Measurements from ENCODE around the gene HYAL3. TPM values are rescaled to one million over a fixed set of nuclear protein-coding genes. Genes with fewer than 3 reads are reported as not detected.

Gene HYAL3
- total RNA-seq, 1 experiment from 2014 or later = 6.9 TPM

DNA sequence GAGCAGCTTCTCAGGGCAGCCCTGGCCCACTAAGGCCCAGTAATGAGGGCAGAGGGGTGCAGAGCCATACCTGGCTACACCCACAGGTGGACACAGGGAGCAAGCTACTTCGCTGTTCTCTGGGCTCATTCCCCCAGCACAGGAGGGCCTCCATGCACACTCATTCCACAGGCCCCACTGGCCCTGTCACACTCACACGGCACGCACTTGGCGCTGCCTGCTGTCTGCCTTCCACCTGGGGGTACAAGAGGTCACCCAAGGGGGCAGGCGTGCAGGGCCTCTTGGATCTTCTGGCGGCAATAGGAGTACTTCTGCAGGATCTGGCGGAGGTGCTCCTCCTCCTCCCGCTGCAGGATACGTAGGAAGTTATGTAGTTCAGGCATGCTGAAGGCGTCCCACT, 31.1 kb upstream of the HYAL3 start:
- DNase-seq (ENCODE audit: low read depth) = no peak

GRCh38 chr3:50327943-50328691, 28.9 kb upstream of the HYAL3 start, which contains the start of gene TUSC2:
Gene TUSC2, minus strand, starts transcription at chr3:50328223. Its CDS starts 124 bp downstream, at chr3:50328099.
- DNase-seq (ENCODE audit: low read depth) = peak; percentile 95

- DNase-seq (ENCODE audit: low read depth) = no peak
These were observed 27.9 kb upstream of the HYAL3 start for GRCh38 chr3:50327129-50327528.

DNA sequence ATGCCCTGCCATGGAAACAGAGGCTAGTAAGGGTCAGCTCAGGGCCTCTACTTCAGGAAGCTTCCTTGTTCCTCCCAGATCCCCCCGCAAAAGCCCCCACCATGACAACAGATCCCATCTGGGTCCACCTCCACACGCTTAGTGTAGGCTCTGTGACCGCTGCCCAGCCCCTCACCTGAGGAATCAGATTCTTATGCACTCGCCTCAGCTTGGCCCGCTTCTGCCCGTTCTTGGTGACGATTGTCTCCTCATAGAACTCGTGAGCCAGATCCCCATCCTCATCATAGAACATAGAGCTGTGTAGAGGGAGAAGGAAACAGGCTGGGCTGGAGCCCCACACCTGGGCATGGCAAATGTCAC, 27.0 kb upstream of the HYAL3 start:
- DNase-seq (ENCODE audit: low read depth) = no peak

GRCh38 chr3:50325497-50326181, 26.4 kb upstream of the HYAL3 start:
- no peak for DNase-seq (ENCODE audit: low read depth)

- DNase-seq (ENCODE audit: low read depth) = no peak
These were observed 25.9 kb upstream of the HYAL3 start for GRCh38 chr3:50325113-50325480.

- peak; percentile 57 for DNase-seq (ENCODE audit: low read depth)
These were observed 25.3 kb upstream of the HYAL3 start for GRCh38 chr3:50324351-50325112.

- DNase-seq (ENCODE audit: low read depth) = no peak
These were observed 24.5 kb upstream of the HYAL3 start for GRCh38 chr3:50323614-50324199.

GRCh38 chr3:50323092-50323600, 23.9 kb upstream of the HYAL3 start:
- no peak for DNase-seq (ENCODE audit: low read depth)

- DNase-seq (ENCODE audit: low read depth) = no peak
These were observed 23.3 kb upstream of the HYAL3 start, which contains the start of gene HYAL2 for GRCh38 chr3:50322386-50323091. Gene HYAL2, minus strand, starts transcription at chr3:50322745. Its CDS starts 2,256 bp downstream, at chr3:50320489.

- no peak for DNase-seq (ENCODE audit: low read depth)
These were observed 22.8 kb upstream of the HYAL3 start for GRCh38 chr3:50322115-50322385.

DNA sequence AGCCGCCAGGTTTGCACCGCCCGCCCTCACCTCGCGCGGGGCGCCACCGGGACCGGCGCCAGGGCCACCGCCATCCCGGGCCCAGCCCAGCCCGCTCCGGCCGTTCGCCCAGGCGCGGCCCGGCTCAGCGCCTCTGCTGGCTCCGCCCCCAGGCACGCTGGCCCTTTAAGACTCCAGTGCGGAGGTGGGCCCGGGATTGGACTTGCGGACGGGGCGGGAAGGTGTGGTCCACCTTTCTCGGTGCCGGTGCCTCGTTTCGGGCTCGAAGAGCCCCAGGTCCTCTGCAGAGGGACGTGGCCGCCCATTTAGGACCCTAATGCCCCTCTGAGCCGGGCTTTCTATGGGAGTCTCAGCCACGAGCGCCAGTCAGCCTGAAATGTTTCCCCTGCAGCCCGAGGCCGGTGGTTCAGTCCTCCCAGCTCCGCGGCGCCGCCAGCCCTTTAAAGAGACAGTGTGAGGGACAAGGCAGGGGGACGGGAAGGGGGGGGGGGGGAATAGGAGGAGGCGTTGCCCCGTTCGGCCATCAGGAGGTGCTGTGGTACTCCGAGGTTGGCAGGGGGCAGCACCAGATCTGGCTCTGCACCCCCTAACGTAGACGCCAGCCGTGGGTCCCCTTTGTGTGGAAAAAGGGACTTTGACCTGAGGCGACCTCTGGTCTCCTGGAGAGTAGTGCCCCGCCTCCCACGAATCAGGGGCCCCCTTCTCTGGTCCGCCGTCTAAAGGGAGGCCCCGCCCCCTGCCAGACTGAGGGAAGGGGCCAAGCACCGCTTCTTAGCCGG, 22.3 kb upstream of the HYAL3 start:
- peak; percentile 85 for DNase-seq (ENCODE audit: low read depth)

- peak; percentile 63 for DNase-seq (ENCODE audit: low read depth)
These were observed 21.7 kb upstream of the HYAL3 start for GRCh38 chr3:50320853-50321335.

DNA sequence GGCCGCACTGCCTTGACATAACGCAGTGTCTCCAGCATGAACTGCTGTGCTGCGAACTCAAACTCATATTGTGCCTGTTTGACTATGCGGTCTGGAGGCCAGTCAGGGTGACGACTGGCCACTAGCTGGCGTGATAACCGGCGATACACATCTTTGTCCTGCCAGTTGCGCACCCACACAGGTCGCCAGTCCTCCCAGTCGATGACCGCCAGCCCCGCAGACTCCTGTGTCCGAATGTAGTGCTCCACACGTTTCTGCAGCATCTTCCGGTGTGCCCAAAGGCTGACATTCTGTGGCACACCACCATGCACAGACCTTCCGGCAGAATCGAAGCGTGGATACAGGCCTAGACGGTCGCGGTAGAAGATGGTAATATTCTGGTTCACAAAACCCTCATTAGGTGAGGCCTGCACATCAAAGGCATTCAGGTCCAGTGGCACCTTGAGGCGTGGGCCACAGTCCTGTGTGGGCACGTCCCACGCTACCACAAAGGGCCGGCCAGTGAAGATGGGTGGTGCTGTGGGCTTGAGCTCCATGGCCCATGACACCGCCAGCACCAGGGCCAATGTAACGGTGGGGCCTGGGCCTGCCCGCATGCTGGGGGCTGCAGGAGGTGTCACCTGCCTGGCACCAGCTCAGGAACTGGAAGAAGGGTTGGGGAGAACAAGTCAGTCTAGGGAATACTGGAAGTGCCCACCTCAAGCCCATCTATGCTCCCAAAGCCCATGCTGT, 20.9 kb upstream of the HYAL3 start:
- DNase-seq (ENCODE audit: low read depth) = no peak

- no peak for DNase-seq (ENCODE audit: low read depth)
These were observed 20.1 kb upstream of the HYAL3 start for GRCh38 chr3:50319181-50319893.

- DNase-seq (ENCODE audit: low read depth) = no peak
These were observed 19.4 kb upstream of the HYAL3 start for GRCh38 chr3:50318615-50319014.

DNA sequence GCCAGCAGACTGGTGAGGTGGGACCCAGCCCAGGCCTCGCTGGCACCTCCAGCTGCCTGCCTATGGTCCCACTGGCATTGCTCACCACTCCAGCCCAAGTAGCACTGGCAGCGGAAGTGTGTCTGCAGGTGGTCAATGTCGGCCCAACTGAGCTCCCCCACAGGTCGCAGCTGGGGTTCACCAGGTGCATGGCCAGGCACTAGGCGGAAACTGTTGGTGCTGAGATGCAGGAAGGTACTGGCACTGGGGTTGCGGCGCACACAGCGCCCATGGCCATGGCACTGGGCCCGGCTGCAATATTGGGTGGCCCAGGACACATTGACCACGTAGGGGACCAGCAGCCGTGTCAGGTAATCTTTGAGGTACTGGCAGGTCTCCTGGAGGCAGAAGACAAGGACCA, 19.0 kb upstream of the HYAL3 start:
- DNase-seq (ENCODE audit: low read depth) = no peak

- DNase-seq (ENCODE audit: low read depth) = no peak
These were observed 18.1 kb upstream of the HYAL3 start for GRCh38 chr3:50317300-50317699.

- DNase-seq (ENCODE audit: low read depth) = no peak
These were observed 17.5 kb upstream of the HYAL3 start for GRCh38 chr3:50316657-50317242.

Measured in LHCN-M2 (cell line).